Measurements from ENCODE around the gene SUPT20H. TPM values are rescaled to one million over a fixed set of nuclear protein-coding genes. Genes with fewer than 3 reads are reported as not detected.

Gene SUPT20H
- total and polyA plus RNA-seq, 2 of the 13 experiments (the other 11 are each of a cell fraction or from before 2014, with no cell fraction given), result 35.0 to 63.6 TPM

- TF ChIP-seq ZBTB39 (CRISPR knock-in tag; IDR thresholded peaks at IDR 0.05), result no peak
- TF ChIP-seq PRDM15 (CRISPR knock-in tag; IDR thresholded peaks at IDR 0.05), result no peak
- no peak for TF ChIP-seq ZNF644 (CRISPR knock-in tag; IDR thresholded peaks at IDR 0.05; ENCODE audit: low read depth)
- no peak for TF ChIP-seq CEBPZ (IDR thresholded peaks at IDR 0.05; ENCODE audit: low read length)
- peak; percentile 39; the same call in 1 of the 2 replicates for TF ChIP-seq TARDBP (CRISPR knock-in tag; IDR thresholded peaks at IDR 0.05)
- TF ChIP-seq ZNF12 (CRISPR knock-in tag; IDR thresholded peaks at IDR 0.05), result no peak
These were observed 10.2 kb upstream of the SUPT20H start (continued) for GRCh38 chr13:37069597-37070103.
